Caco-2 (cell line): Measurements from ENCODE around the gene MACROD2. TPM values are rescaled to one million over a fixed set of nuclear protein-coding genes. Genes with fewer than 3 reads are reported as not detected.

ENCODE experiments used
- BruUV-seq: library from RNA; stranded (reverse); fragments of 400-500 nt; replicated peaks from 2 replicates; lab custom pipeline; 2021; lab: Mats Ljungman, UMichigan
- CTCF ChIA-PET: fragments of 300-600 bp; sonication (Branson Sonifier 250); formaldehyde crosslinking; loops from one replicate; lab custom pipeline; 2022; ENCODE audit warnings: antibody characterized with exemption; lab: Charles Lee
- POLR2A ChIA-PET: fragments of 300-600 bp; sonication (Branson Sonifier 250); formaldehyde crosslinking; loops from one replicate; lab custom pipeline; 2022; ENCODE audit warnings: antibody characterized with exemption; lab: Charles Lee
- DNase-seq, 2 experiments: peaks; one replicate each; pipeline versions ENCODE4 v3.0.0 to v3.0.0-alpha.2; 2020 to 2022
- H3K27me3 ChIP-seq: replicated peaks from 2 replicates; pipeline ENCODE4 v1.6.0; 2011; ENCODE audit warnings: low read length; ENCODE audit not compliant: control insufficient read depth, insufficient read depth
- H3K36me3 ChIP-seq: 2 replicates; pipeline ENCODE4 v1.5.1; 2011; ENCODE audit warnings: low read length; ENCODE audit not compliant: control insufficient read depth, insufficient read depth
- H3K4me1 ChIP-seq: fragments of 250-450 bp; sonication (Bioruptor Pico); 2 replicates; pipeline ENCODE4 v1.5.1; 2020; ENCODE audit warnings: mild to moderate bottlenecking
- H3K4me3 ChIP-seq: 2 replicates; pipeline ENCODE4 v1.5.1; 2011; ENCODE audit warnings: low read depth, mild to moderate bottlenecking, control low read depth, low read length
- H3K9me3 ChIP-seq: fragments of 250-450 bp; sonication (Bioruptor Pico); 2 replicates; pipeline ENCODE4 v1.5.1; 2020; ENCODE audit warnings: mild to moderate bottlenecking, moderate library complexity
- H3K27ac Mint-ChIP-seq: one replicate; pipeline ENCODE4 v1.8.0; 2022; ENCODE audit warnings: mixed read lengths; ENCODE audit not compliant: unreplicated experiment
- H3K27me3 Mint-ChIP-seq: one replicate; pipeline ENCODE4 v1.8.0; 2022; ENCODE audit warnings: mixed read lengths; ENCODE audit not compliant: insufficient read depth, unreplicated experiment
- H3K36me3 Mint-ChIP-seq: one replicate; pipeline ENCODE4 v1.8.0; 2022; ENCODE audit warnings: mild to moderate bottlenecking, mixed read lengths; ENCODE audit not compliant: insufficient read depth, unreplicated experiment
- H3K4me1 Mint-ChIP-seq: one replicate; pipeline ENCODE4 v1.8.0; 2022; ENCODE audit warnings: low read depth, mixed read lengths; ENCODE audit not compliant: unreplicated experiment
- H3K4me3 Mint-ChIP-seq: one replicate; pipeline ENCODE4 v1.8.0; 2022; ENCODE audit warnings: mild to moderate bottlenecking, moderate library complexity, mixed read lengths; ENCODE audit not compliant: unreplicated experiment
- H3K9me3 Mint-ChIP-seq: one replicate; pipeline ENCODE4 v1.8.0; 2022; ENCODE audit warnings: mixed read lengths; ENCODE audit not compliant: unreplicated experiment
- CTCF ChIP-seq, 2 experiments: fragments of 200-600 bp in 1 of 2; IDR thresholded peaks; 1 replicate in 1 of 2; 2 replicates in 1 of 2; pipeline versions ENCODE4 v1.5.1 to v1.8.0; 2011 to 2022; ENCODE audit warnings: antibody characterized with exemption in 1 of 2, control low read depth in 1 of 2, inconsistent platforms in 1 of 2, low read depth in 1 of 2, low read length in 1 of 2, mild to moderate bottlenecking in 1 of 2, moderate library complexity in 1 of 2; ENCODE audit not compliant: insufficient read depth in 1 of 2, severe bottlenecking in 1 of 2, unreplicated experiment in 1 of 2
- intact Hi-C: fragments of 100-400 bp; cut with micrococcal nuclease; formaldehyde crosslinking; loops from one replicate; pipeline ENCODE4 v1.10.0; 2022; ENCODE audit not compliant: unreplicated experiment
- total RNA-seq: library from RNA; stranded (reverse); gene quantifications from 2 replicates; pipeline ENCODE4 v1.2.3, GENCODE V29; 2022

The MACROD2 gene
- total RNA-seq, 1 experiment from 2014 or later: 6.4 TPM

DNA sequence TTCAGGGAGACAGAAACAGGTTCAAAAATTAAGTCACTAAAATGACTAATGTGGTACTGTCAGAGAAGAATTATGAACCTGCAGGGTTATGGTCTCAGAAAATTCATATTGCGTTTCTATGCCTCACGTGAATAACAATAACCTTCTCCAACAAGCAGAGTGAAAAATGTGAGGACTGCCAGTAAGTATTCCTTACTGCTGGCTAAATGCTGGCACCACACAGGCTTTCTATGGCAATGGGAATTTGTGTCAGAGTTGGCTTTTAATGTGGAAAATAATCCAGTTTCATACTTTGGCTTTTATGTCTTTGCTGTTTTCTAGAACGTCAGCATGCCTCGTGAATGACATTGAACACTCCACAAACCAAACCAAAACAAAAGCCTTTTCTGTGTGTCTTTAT lies 1922.0 kb downstream of the MACROD2 start:
- Histone ChIP-seq H3K4me1 (no peaks in the 10 kb centered on the region), H3K4me3 (no peak overlapping the region), H3K36me3 (no peaks in the 10 kb centered on the region), H3K27me3 (no peaks in the 10 kb centered on the region), H3K9me3 (no peaks in the 10 kb centered on the region)
- DNase-seq: no peak
- BruUV-seq: no TSS peak
- no peaks in the 10 kb centered on the region for H3K9me3 Mint-ChIP-seq
- no peak for TF ChIP-seq CTCF (IDR thresholded peaks at IDR 0.05; ENCODE audit: insufficient read depth in 1 of 2, low read depth in 1 of 2, low read length in 1 of 2, severe bottlenecking in 1 of 2, unreplicated experiment in 1 of 2)
- H3K27ac Mint-ChIP-seq: no peak overlapping the region
- H3K36me3 Mint-ChIP-seq: no peaks in the 10 kb centered on the region
- peaks cover 3% of the 10 kb centered on the region for H3K27me3 Mint-ChIP-seq
- POLR2A ChIA-PET: no interaction called here
- H3K4me3 Mint-ChIP-seq: no peak overlapping the region
- intact Hi-C loops: no loop called here
- no peaks in the 10 kb centered on the region for H3K4me1 Mint-ChIP-seq
- CTCF ChIA-PET: no interaction called here

GRCh38 chr20:15918631-15919030 lies 1923.3 kb downstream of the MACROD2 start:
- CTCF ChIA-PET: no interaction called here
- H3K4me1 ChIP-seq: no peaks in the 10 kb centered on the region
- DNase-seq: no peak
- H3K4me1 Mint-ChIP-seq: no peaks in the 10 kb centered on the region
- intact Hi-C loops: no loop called here
- H3K27me3 Mint-ChIP-seq: peaks cover 3% of the 10 kb centered on the region
- H3K9me3 Mint-ChIP-seq: no peaks in the 10 kb centered on the region
- H3K27ac Mint-ChIP-seq: no peak overlapping the region
- no peak overlapping the region for H3K4me3 Mint-ChIP-seq
- no peak overlapping the region for H3K4me3 ChIP-seq
- no peaks in the 10 kb centered on the region for H3K36me3 Mint-ChIP-seq
- TF ChIP-seq CTCF (IDR thresholded peaks at IDR 0.05; ENCODE audit: insufficient read depth in 1 of 2, low read depth in 1 of 2, low read length in 1 of 2, severe bottlenecking in 1 of 2, unreplicated experiment in 1 of 2): no peak
- POLR2A ChIA-PET: no interaction called here
- no peaks in the 10 kb centered on the region for H3K27me3 ChIP-seq
- H3K9me3 ChIP-seq: no peaks in the 10 kb centered on the region
- H3K36me3 ChIP-seq: no peaks in the 10 kb centered on the region
- no TSS peak for BruUV-seq

DNA sequence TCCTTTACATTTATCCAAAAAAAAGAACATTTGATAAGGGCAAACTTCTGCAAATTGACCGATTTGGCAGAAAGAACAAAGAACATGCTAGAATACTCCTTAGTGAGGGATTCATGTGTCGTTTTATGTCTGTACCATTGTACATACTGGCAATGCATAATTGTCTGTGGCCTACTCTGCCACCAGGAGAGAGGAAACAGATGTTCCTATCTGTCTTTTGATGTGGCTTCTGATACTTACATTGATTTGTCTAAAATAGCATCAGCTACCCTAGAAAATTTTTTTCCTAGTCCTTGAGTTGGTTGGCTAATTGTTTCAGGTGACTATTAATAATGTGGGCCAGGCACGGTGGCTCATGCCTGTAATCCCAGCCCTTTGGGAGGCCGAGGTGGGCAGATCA lies 1923.8 kb downstream of the MACROD2 start:
- peaks cover 3% of the 10 kb centered on the region for H3K27me3 Mint-ChIP-seq

More for the DNA sequence above, 1923.8 kb downstream of the MACROD2 start:
- TF ChIP-seq CTCF (IDR thresholded peaks at IDR 0.05; ENCODE audit: insufficient read depth in 1 of 2, low read depth in 1 of 2, low read length in 1 of 2, severe bottlenecking in 1 of 2, unreplicated experiment in 1 of 2): no peak
- intact Hi-C loops: no loop called here
- Mint-ChIP-seq H3K4me3 (no peak overlapping the region), H3K27ac (no peak overlapping the region), H3K4me1 (no peaks in the 10 kb centered on the region), H3K9me3 (no peaks in the 10 kb centered on the region), H3K36me3 (no peaks in the 10 kb centered on the region)
- Histone ChIP-seq H3K9me3 (no peaks in the 10 kb centered on the region), H3K4me3 (no peak overlapping the region), H3K36me3 (no peaks in the 10 kb centered on the region), H3K27me3 (no peaks in the 10 kb centered on the region), H3K4me1 (no peaks in the 10 kb centered on the region)
- ChIA-PET POLR2A (no interaction called here), CTCF (no interaction called here)
- BruUV-seq: no TSS peak
- DNase-seq: no peak
